GM21737 (cell line): ENCODE data around the gene TTC23.

Source experiments
- ATAC-seq: cut with Tn5 transposase; IDR thresholded peaks from one replicate; pipeline ENCODE4 v1.9.1; 2021; ENCODE audit warnings: mild to moderate bottlenecking, moderate library complexity; ENCODE audit not compliant: unreplicated experiment

TTC23 gene

DNA sequence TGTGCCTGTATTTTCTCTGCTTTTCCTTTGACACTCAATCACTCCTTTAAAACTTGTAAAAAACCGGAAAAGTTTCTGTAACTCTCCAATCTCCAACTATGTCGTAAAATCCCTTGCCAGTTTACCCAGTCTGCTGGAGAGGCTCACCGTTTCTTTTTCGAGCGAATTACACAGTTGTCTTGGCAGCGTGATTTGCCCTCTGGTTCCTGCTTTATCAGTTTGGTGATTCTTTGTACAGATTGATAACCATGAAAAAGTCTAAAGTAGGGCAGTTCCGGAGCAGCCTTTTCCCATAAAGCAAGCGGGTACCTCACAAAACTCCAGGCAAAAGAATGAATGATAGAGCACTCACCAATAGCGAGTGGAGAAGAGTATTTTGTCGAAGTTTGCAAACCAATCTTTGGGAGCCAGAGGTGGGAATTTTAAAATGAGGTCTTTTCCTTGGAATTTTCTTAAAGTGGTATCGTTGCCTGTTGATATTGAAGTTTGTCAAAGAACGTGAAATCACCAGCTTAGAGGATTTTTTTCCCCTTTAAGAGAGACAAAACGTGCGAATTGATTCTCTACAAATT, at the start of gene TTC23:
Gene TTC23, minus strand, starts transcription at position 312 of the 572 bp plus-strand sequence. CDS start 20,869 bp downstream, outside the sequence.
- ATAC-seq: no peak

DNA sequence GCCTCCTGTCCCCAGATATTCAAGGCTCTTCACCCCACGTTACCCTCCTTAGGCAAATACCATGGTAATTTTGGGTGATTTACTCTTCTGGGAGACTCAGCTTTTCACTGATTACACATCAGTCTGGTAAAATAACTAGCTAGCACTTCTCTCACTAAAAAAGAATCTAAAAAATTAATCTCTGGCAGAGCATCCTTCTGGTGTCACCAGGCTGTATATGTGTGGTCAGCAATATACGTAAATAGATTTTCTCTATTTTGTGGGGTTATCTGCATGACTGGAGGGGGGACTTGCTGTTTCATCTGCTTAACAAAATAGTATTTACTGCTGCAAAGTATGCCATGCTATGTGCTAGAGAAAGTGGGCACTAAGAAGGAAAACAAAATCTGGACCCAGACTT, 47.0 kb upstream of the TTC23 start:
- no peak for ATAC-seq

- ATAC-seq: no peak
These were observed 46.5 kb upstream of the TTC23 start for GRCh38 chr15:99295840-99296239.

- ATAC-seq: no peak
These were observed 42.3 kb upstream of the TTC23 start for GRCh38 chr15:99291643-99292042.

DNA sequence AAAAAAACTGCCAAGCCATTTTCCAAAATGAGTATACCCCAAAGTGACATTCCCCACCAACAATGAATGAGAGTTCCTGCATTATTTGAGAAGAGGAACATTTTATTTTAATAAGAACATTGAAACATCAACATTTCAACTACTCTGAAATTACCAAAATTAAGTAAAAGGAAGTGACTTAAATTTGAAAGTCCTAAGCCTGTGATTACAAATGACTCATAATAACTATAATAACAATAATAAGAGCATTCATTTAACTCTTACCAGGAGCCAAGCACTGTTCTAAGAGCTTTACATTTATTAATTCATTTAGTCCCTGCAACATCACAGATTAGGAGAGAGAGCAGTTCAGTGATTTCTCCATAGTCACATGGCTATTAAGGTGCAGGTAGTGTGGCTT, 34.3 kb upstream of the TTC23 start:
- no peak for ATAC-seq

- no peak for ATAC-seq
These were observed 33.2 kb upstream of the TTC23 start for GRCh38 chr15:99282586-99282985.

- no peak for ATAC-seq
These were observed 32.7 kb upstream of the TTC23 start for GRCh38 chr15:99282121-99282520.

DNA sequence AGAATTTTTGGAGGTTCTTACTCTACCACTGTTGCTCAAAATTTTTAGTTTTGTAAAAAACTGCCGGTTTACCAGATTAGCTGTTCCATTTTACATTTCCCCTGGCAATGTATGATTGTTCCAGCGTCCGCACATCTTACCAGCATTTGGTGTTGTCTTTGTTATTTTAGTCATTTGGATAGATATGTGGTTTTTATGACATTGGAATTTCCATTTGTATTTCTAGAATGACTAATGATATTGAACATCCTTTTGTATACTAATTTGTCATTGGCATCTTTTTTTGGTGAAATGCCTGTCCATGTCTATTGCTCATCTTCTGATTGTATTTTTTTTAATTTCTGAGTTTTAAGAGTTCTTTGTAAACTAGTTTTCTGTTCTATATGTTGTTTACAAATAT, 30.4 kb upstream of the TTC23 start:
- ATAC-seq: no peak

- no peak for ATAC-seq
These were observed 29.9 kb upstream of the TTC23 start for GRCh38 chr15:99279290-99279689.

DNA sequence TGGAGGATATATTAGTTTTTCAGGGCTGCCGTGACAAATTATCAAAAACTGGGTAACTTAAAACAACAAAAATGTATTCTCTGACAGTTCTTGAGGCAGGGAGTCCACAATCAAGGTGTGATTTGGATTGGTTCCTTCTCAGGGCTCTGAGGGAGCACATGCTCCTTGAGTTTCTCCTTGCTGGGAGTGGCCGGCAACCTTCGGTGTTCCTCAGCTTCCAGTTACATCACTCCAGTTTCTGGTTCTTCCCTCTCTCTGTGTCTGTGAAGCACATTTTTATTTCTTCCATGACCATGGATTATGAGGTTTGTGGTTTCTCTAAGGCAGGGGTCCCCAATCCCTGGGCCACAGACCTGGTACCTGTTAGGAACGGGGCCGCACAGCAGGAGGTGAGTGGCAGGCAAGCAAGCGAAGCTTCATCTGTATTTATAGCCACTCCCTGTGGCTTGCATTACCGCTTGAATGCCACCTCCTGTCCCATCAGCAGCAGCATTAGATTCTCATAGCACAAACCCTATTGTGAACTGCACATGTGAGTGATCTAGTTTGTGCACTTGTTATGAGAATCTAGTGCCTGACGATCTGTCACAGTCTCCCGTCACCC, 26.2 kb upstream of the TTC23 start:
- ATAC-seq: no peak

DNA sequence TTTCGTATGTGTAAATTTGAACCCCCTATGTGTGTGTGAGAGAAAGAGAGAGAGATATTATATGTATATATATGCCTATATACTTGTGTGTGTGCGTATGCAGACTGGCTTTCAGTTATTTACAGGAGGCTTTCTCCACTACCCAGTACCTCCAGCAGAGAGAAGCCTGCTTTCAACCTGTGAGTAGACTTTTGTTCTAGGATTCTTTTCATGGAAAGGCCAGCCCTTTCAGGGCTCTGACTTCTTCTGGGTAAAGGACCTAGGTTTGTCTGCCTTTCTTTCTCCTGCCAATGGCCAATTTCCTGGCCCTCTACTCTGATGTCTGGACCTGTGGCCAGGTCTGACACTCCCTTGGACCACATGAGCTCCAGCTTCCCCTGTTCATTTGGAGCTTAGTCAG, 25.7 kb upstream of the TTC23 start:
- no peak for ATAC-seq

DNA sequence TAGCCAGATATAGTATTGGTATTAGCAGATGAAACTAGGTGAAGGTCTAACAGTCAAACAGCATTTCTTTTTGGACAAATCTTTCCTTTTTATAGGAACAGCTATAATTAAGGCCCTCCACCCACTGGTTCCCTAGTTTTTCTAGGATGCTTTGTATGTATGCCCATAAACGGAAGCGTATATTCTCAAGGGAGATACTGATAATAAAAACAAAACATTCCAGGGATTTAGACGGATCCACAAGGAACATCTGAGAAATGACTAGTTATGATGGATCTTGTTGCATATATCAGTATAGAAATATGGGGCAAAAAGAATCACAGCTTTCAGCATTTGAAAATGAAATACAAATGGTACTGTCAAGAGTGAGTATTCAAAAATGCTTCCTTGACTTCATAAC, 24.4 kb upstream of the TTC23 start:
- no peak for ATAC-seq

GRCh38 chr15:99268431-99268830, 19.1 kb upstream of the TTC23 start:
- no peak for ATAC-seq

- ATAC-seq: no peak
These were observed 18.6 kb upstream of the TTC23 start for GRCh38 chr15:99267957-99268356.

- no peak for ATAC-seq
These were observed 16.2 kb upstream of the TTC23 start for GRCh38 chr15:99265541-99266070.

GRCh38 chr15:99264125-99264524, 14.7 kb upstream of the TTC23 start:
- ATAC-seq: no peak

- ATAC-seq: no peak
These were observed 7.8 kb upstream of the TTC23 start for GRCh38 chr15:99257107-99257750.

DNA sequence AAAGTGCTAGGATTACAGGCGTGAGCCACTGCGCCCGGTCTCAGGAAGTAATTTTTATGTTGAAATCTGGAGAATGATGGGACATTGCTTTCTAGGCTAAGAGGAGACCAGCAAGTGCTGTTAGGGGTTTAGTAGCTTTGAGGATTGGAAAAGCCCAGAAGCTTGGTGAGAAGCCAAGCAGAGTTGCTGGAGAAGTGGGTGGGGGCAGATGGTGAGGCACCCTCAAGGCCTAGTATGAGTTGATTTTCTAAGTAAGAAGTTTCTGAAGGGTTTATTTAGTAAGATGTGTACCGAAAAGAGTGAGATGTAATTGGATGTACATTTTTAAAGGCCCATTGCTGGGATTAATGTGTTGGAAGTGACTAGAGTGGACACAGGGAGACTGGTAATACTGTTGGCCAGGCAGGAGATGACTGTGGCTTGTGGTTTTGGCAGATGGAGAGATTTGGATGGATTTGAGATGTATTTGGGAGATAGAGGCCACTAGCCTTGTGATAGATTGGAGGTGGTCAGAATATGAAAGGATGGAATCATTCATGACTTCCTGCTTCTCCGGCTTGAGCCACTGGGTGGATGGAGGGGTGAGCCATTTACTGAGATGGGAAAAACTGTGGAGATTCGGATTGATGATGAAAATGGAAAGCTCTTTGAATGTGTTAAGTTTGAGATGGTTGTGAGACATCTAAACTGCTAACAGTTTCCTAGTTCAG, 4.2 kb upstream of the TTC23 start:
- no peak for ATAC-seq

DNA sequence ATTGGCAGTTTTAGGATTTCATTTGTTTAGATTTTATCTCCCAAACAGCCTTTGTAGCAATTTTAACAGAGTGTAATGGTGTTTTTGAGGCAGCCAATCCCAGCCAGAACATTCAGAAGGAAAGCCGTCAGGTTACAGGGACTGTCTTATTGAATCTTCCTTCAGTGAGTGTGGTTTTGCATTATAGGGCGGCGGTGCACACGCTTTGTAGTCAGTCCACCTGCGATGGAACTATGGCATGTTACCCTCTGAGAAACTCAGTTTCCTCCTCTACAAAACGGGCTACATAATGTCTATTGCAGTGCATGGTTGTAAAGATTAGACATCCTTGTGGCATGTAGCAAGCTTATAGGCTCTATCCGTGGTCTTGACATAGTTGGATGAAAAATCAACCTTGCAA, 2.9 kb upstream of the TTC23 start:
- no peak for ATAC-seq

- peak; percentile 91 for ATAC-seq
These were observed 1.8 kb upstream of the TTC23 start, which contains the start of gene LRRC28 for GRCh38 chr15:99250857-99251841. Gene LRRC28, plus strand, starts transcription at chr15:99251481. Its CDS starts 4,477 bp downstream, at chr15:99255958.
